NCI-H774 (cell line): ENCODE measurements around the gene MMD2.

Source experiments
- DNase-seq: peaks from one replicate; lab custom pipeline; 2025; lab: John Stamatoyannopoulos, UW

The MMD2 gene

GRCh38 chr7:4868493-4868892 lies 90.5 kb downstream of the MMD2 start:
- no peak for DNase-seq

GRCh38 chr7:4866528-4867496 lies 92.2 kb downstream of the MMD2 start:
- no peak for DNase-seq

- DNase-seq: no peak
These were observed 96.8 kb downstream of the MMD2 start for GRCh38 chr7:4862156-4862555.

GRCh38 chr7:4861673-4862072 lies 97.3 kb downstream of the MMD2 start, which contains the start of gene PAPOLB:
TSS of gene PAPOLB (minus strand) at chr7:4862030. CDS start at chr7:4861810, 220 bp downstream.
- DNase-seq: no peak

- no peak for DNase-seq
These were observed 97.8 kb downstream of the MMD2 start for GRCh38 chr7:4861227-4861626.

GRCh38 chr7:4857189-4857588 lies 101.8 kb downstream of the MMD2 start:
- DNase-seq: no peak

GRCh38 chr7:4856336-4857057 lies 102.5 kb downstream of the MMD2 start:
- no peak for DNase-seq
